HCEC 1CT (cell line): Measurements from ENCODE around the gene MMP3.

Experiments
- DNase-seq: peaks from one replicate; pipeline ENCODE4 v3.0.0-alpha.2; 2017

MMP3 gene

DNA sequence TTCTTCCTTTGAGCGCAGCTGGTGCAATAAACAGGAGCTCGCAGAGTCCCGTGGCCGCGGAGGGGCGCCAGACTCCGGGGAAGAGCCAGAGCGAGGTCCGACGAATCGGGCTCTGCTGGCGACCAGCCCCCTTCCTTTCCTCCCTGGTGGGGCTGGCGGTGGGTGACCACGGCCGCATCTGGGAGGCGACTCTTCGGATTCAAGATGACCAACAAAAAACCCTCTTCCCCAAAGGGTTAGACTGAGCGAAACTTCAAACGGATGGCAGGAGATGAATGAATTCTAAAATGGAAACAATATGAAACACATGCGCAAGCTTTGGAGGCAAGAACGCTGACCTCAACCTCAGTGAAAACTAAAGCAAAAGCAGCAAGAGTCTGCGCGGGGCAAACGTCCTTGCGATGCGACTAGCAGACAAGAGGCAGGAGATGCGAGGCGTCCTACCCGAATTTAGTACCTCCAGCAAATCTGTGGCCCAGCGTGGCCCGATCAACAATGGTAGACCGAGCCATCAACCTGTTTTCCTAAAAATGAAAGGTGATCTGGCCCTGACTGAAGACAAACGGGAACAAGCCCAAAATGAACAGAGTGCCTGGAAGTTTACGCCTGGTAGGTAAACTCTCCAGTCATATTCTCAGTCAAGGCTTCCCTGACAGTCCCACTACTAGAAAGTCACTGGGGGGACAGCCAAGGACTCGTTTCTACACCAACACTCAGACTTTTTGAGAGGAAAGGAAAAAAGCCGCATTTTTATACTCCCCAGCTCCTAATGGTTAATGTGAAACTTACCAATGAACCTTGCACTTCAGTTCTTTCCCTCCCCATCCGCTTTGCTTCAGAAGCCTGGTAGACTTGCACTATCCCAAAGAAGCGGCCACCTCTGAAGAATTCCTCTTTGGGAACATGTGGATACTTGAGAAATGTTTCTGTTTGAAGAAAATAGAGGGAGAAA is 11.6 kb downstream of the MMP3 start:
- DNase-seq: no peak

DNA sequence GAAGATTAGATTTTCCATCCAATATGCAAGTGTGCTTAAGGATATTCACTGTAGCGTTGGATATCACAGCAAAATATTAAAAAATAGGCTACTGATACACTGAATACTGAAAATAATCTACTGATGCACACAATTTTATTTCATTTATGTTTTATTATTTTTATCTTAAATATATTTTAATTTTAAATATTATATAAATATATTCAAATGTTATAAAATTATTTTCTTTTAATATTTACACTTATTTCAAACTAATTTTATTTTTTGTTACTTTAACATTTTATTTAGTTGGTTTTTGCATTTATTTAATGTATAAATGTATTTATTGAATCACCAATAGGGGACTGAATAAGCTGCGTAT is 12.3 kb downstream of the MMP3 start:
- DNase-seq: no peak

GRCh38 chr11:102830001-102830727 is 13.2 kb downstream of the MMP3 start:
- DNase-seq: peak; percentile 37

- no peak for DNase-seq
Observed at GRCh38 chr11:102829316-102830000, 14.0 kb downstream of the MMP3 start.

GRCh38 chr11:102824556-102824955 is 18.9 kb downstream of the MMP3 start:
- peak; percentile 37 for DNase-seq

DNA sequence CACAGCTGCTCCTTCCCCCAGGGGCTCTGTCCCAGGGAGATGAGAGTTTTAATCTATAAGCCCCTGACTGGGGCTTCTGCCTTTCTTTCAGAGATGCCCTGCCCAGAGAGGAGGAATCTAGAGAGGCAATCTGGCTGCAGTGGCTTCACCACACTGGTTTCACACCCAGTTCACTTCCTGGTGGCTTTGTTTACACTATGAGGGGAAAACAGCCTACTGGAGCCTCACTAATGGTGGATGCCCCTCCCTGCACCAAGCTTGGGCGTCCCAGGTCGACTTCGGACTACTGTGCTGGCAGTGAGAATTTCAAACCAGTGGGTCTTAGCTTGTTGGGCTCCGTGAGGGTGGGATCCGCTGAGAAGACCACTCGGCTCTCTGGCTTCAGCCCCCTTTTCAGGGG is 23.9 kb downstream of the MMP3 start:
- DNase-seq: no peak

- no peak for DNase-seq
Observed at GRCh38 chr11:102813484-102813883, 29.9 kb downstream of the MMP3 start.

DNA sequence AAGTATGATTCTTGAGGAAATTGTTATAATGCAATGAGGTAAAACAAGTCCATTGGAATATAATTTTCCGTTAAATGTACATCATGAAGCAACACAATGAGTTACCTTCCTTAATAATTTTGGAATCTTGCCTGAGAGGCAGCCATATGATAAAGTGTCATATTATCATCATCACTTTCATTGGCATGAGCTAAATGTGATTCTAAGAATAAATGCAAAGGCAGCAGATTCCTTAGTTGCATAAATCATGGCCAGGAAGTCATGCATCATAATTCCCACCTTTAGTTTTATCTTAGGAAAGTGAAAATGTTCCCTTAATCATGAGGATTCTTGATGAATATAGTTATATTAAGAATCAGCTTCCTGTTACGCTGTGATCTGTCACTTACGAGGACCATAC is 31.2 kb downstream of the MMP3 start:
- no peak for DNase-seq

- DNase-seq: peak; percentile 41
Observed at GRCh38 chr11:102810950-102811660, 32.3 kb downstream of the MMP3 start.

DNA sequence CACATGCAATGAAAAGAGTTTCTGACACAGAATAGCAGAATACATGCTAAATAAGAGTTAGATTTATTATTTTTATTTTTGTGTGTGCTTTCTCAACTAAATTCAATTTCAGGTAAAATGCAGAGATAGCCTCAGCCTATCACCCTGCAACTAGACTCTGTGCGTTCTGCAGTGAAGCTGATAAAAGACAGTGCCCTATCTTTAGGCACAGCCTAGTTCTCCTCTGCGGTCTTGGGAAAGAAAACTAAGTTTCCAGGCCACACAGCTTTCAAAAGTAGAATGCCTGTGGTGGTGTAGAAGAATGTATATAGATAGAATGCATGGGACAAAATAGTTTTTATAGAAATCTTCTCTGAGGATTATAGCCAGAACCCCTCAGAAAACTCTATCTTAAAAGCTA is 33.4 kb downstream of the MMP3 start:
- DNase-seq: no peak

DNA sequence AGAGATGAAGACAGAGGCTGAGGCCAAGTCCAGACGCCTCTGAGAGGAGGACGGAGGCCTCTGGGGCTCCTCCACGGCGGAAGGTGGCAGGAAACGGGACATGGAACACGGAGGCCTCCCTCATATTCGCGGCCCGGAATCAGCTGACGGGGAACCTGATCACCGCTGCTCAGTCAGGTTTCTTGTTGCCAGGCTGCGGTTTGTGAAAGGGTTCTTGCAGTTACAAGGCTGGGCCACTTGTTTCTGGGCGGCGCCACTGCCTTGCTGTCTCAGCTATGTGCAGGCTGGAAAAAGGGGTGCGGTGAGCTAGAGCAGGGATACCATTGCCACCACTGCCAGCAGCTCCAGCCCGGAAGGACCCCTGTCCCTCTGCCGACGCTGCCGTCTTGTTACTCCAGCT is 35.5 kb downstream of the MMP3 start:
- DNase-seq: no peak

DNA sequence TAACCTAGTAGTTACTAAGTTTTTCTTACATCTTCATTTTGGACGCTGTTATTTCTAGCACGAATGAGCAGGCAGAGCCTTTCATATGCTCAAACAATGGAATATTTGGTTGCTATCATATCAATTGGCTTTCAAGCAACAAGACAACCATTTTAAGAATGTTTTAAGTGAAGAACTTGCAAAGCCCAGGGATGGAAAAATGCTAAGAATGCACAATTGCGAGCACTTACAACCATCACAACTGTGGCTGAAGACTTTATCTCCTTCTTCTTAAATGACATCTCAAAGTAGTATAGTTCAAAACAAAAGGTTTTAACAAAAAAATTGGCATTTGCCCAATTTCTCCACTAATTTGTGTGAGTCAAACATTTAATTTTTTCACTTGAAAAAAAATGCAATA is 37.1 kb downstream of the MMP3 start:
- no peak for DNase-seq

- peak; percentile 95 for DNase-seq
Observed at GRCh38 chr11:102802341-102802740, 41.1 kb downstream of the MMP3 start.

- no peak for DNase-seq
Observed at GRCh38 chr11:102800767-102801166, 42.6 kb downstream of the MMP3 start.

DNA sequence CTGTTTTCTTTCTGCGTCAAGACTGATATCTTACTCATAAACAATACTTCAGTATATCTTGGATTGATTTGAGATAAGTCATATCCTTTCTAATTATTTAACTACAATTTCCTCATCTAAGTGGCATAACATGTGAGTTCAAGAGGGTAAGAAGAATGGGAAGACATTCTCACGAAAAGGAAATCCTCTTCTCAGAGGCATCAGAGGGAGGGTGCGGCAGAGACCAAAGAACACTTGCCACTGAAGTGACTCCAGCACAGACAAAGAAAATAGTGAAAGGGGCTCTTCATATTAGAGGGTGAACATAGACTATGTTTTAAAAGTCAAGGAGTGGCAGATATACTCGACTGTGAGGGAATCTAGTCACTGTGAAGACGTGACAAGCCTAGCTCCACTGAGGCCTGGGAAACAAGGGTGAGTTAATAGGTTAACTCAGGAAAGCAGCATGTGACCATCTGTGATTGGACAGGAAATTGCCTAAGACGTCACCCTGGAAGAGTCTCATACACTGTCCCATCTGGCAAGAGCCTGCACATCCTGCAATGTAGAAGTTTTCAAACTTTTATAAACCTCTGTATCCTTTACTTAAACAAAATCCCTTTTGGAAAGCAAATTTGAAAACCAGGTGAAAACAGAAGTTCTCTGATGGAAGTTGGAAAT is 43.6 kb downstream of the MMP3 start:
- DNase-seq: peak; percentile 50

DNA sequence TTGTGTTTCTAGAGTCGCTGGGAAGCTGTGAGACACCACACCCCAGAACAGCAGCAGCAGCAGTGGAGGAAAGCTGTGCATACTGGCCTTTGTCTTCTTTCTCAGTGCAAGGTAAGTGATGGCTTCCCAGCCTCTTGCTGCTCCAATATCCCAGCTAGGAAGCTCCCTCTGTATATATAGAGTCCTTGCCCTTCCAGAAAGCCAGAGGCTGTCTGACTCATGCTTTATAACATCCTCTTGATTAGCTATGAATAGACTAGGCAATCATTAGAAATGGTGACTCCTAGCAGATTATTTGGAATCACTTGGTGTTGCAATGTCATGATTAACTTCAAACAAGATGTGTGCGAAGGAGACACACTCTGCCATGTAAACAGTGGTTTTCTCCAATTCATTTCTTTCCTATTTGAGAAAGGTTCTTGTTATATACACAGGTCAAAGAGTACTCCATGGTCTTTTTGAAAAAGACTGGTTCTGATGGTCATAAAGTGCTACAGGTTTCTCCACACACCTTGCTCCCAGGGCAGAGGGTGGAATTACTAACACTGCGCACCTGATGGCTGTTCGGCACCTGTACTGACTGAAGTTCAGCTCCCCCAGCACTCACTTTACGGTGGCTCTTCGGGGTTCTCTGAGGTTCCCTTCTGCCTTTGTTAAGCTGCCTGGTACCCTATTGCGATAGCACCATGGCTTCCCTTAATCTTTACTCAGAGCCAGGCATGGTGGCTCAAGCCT is 45.2 kb downstream of the MMP3 start, which contains the start of gene MMP1:
MMP1 (minus strand) TSS at position 149 of the 735 bp plus-strand sequence; CDS start at position 81, 68 bp downstream.
- peak; percentile 90 for DNase-seq

DNA sequence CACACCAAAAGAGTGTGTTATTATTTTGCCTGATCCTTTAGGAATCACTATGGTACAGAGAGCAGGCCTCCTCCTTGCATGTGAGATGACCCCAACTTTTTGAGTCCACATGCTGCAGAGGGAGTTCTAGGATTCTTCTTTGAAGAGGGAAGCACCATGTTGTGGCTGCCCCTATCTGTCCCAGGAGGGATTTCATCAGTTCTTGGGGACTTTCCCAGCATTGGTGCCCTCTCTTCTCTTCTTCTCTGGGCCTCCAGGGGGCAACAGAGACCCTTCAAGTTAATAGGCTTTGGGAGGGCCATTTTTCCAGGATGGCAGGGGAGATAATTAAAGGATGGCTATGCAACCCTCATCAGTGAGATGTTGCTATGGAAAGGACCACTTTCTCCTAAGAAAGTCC is 49.0 kb downstream of the MMP3 start:
- peak; percentile 57 for DNase-seq

DNA sequence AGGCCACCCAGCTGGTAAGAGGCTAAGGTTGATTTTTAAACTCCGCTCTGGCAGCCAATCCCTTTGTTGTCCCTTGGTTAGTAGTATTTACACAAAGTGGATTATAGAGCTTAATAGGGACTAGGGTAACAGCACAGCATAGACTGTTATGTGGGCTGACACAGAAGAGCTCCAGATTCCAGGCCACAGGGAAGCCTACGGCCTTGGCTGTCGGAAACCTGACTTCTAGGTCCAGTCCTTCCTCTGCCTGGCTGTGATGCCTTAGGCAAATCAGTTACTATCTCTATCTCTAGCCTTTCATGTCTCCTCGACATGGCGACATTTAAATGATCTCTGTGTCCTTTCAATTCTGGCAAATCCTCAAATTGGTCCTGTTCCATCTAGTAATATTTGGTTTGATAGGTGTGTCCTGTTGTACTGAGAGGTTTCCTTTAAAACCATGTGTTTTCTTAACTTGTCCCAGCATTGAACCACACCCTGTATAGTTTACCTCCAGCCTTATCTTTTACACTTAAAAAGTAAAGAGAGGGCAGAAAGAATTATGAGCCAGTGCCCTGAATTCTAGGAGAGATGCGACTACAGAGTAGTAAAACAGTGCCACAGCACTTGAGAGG is 49.6 kb downstream of the MMP3 start:
- no peak for DNase-seq

- no peak for DNase-seq
Observed at GRCh38 chr11:102792604-102793003, 50.8 kb downstream of the MMP3 start.

DNA sequence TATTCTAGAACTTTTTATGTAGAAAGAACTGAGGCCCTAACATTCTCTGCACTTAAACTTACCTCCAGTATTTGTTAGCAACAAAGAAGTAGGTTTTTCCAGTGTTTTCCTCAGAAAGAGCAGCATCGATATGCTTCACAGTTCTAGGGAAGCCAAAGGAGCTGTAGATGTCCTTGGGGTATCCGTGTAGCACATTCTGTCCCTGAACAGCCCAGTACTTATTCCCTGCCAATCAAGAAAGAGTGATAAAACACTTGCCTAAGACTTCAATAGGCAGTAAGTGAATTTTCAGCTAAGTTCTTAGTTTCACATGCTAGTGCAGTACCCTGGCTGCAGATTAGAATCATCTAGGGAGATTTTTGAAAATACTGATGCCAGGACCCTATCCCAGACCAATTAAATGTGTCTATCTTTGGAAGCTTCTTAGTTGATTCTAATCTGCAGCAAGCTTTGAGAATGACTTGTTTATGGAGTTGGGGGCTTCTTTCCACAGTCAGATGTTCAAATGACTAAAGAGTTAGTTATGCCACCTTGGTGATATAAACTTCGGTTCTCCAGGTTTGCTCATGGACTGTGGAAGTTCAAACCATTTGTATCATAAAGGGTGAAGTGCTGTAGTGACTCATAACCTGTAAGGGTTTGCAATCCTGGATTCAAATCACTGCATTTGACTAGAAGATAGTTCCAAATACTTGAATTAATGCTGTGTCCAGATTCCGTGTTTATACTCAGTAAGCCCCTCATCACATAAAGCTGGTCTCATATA is 52.0 kb downstream of the MMP3 start:
- DNase-seq: no peak
